Measurements from ENCODE around the gene SMIM41.
A peak's percentile ranks its signal among the peaks of the same experiment; 100 is the strongest.

SMIM41 gene

GRCh38 chr12:52145228-52146088 lies 66.0 kb downstream of the SMIM41 start:
- DNase-seq (ENCODE audit: low read depth in 3 of 3, low spot score in 1 of 3), result no peak

- DNase-seq (ENCODE audit: low read depth in 3 of 3, low spot score in 1 of 3), result no peak
These were observed 66.8 kb downstream of the SMIM41 start for GRCh38 chr12:52146089-52146821.

DNA sequence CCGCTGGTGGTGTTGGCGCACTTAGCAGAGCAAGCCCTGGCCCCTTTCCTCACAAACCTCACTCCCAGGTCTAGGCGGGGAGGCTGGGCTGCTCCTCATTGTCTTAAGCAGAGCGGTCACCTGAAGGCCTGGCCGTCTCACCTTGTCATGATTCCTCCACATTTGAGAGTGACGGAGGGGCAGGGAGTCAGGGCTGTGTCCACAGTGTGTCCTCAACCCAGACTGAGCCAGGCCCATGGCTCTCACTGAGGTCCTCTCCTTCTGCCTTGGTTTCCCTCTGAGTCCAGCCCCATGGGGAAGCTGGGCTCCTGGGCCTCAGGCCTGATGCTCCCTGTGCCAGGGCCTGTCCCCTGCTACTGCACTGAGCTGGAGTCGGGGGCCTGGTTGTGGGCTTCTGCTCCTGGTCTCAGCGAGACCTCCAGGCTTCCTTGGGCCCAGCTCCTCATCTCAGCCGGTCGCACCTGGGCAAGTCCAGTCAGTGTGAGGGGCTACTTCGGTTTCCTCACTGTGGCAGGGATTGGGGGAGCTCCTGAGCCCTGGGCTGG lies 67.4 kb downstream of the SMIM41 start:
- no peak for DNase-seq (ENCODE audit: low read depth in 3 of 3, low spot score in 1 of 3)

GRCh38 chr12:52147367-52147963 lies 68.0 kb downstream of the SMIM41 start:
- DNase-seq (ENCODE audit: low read depth in 3 of 3, low spot score in 1 of 3), result no peak

DNA sequence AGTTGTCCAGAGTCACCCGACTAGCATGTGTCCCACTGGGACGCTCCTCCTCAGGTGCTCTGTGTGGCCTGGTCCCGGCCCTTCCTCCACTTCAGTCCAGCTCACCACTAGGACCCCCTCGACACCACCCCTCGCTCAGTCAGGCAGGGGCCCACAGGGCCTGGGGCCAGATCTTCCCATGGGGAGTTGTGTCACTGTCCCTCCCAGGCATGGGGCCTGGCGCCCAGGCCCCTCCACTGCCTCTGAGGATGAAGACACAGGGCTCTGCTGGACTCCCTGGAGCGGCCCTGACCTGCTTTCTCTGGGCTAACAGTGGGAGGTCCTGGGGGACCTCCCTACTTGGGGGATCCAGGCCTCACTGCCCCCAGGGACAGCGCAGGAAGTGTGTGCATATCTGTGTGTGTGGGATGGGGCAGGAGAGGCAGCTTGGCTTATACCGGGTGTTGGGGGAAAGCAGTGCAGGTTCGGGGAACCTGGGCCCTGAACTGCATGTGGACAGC lies 68.5 kb downstream of the SMIM41 start:
- no peak for DNase-seq (ENCODE audit: low read depth in 3 of 3, low spot score in 1 of 3)

DNA sequence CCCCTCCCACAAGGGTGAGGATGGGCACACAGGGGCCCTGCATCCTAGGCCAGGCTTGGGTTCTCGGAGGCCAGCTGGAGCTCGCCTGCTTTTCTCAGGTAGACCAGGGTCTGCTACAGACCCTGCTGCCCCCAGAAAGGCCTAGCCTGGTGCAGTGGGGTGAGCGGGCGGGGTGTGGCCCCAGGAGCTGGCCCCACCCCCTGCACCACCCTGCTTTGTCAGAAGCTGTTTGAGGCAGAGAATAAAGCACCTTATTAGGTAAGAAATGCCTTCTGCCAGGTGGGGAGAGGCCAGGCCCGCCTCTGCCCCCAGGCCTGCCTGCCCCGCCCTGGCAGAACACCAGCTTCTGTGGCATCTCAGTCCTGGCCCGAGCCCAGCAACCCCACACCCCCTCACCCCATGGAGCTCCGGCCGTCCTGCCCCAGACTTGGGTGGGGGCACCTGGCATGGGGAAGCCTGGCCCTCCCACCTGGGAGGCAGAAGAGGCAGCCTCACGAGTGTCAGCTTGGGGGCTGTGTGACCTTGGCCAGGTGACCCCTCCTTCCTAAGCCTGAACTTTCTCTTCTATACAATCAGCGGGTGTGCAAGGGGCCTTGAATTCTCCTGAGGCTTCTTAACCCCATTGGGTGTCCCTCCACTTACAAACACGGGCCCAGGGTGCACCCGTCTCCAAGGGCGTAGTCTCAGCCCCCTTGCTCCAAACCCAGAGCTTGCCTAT lies 69.1 kb downstream of the SMIM41 start:
- DNase-seq (ENCODE audit: low read depth in 3 of 3, low spot score in 1 of 3), result no peak

DNA sequence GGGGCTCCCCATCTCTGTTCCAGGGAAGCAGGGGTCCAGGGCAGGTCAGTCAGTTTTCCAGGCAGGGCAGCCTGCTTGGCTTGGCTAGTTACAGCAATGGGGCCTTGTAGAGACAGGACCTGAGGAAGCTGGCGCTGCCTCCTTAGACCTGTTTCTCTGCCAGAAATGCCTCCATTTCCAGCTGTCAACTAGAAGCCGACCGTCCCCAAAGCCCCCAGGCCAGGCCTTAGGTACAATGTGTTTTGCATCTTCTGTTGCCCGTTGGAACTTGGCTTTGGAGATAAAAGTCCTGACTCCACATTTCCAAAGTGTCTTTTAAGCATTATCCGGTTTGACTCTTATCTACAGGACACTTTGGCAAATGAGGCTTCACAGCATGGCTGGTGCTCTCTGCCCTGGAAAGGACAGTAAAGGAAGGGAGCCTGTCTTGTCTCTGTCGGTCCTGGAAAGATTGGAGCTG lies 69.7 kb downstream of the SMIM41 start:
- no peak for DNase-seq (ENCODE audit: low read depth in 3 of 3, low spot score in 1 of 3)

GRCh38 chr12:52149651-52150241 lies 70.2 kb downstream of the SMIM41 start:
- DNase-seq (ENCODE audit: low read depth in 3 of 3, low spot score in 1 of 3), result no peak

DNA sequence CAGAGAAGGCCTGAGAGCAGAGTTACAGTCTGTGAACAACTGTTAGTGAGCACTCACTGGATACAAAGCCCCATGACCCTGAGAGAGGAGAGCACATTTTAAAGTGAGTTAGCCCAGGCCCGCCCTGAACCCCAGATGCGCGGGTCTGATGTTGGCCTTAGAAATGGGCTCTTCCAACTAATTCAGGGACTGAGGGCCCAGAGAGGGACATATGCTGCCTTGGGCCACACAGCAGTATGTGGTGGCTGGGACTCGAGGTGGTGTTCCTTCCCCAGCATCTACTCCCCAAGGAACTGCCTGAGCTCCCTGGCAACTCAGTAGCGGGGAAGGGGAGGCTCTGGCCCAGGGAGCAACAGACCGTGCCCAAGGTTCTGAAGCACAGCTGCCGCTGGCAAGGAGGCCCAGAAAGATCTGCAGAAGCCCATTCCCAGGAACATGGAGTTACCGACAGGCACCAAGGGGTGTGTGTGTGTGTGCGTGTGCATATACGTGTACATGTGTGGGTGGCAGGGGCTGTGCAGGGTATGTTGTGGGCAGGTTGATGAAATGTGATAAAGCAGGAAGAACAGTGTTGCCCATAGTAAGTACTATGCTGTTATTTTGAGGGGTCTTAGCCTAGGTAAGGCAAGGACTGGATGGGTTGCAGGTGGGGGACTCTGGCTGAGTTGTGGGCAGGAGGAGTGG lies 71.8 kb downstream of the SMIM41 start:
- no peak for DNase-seq (ENCODE audit: low read depth in 3 of 3, low spot score in 1 of 3)

DNA sequence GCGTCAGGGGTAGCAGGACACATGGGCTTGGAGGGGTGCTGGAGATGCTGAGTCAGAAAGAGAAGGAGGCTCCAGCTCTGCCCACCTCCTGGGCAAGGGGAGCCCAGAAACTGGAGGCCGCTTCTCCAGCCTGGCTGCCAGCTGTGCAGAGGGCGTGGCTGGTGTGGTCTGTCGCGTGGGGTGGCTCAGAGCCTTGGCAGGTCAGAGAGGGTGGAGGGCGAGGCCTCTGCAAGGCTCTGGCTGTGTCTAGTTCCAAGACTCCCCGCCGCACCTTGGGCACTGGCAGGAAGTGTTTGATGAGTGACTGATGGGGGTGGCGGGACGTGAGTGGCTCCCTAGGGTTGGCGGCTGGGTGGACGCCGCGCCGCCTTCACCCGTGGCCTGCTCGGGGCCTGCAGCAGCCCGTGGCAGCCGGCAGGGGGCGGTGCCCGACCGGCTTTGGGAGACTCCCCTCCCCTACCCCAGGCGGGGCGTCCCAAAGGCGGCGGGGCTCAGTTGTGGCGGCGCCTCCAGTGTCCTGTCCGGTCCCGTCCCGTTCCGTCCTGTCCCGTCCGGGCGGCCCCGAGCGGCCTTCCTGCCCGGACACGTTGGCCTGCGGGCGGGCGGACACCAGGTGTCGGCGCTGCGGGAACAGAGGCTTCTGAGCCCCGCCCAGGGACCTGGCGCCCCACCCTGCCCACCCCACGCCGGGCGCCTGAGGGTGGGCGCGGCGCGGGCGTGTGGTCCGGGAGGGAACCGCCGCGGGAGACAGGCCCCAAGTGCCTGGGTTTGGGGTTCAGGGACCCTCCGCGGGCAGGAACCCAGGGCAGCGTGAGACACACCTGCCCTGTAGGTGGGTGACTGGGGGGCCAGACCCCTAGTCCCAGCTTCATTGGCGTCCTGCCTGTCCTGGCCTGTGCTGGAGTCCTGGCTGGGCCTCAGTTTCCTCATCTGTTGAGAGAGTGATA lies 72.6 kb downstream of the SMIM41 start:
- peak; percentile 41 to 61 (median 42) for DNase-seq (ENCODE audit: low read depth in 3 of 3, low spot score in 1 of 3)

DNA sequence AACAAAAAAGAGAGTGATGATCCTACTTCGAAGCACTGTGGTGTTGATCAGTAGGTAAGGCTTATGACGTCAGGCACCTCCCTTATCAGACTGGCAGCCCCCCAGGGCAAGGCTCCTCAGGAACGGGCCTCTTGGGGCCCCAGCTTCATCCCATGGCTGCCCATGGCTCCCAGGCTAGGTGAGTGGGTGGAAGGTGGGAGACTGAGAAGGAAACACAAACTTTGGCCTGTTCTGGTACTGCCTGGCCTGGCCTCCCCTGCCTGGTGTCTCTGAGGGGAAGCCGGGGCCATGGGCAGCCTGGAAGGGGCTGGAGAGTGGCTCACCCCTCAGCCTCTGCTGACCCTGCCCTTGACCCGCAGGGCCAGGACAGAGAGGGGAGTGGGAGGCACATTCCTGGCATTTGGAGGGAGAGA lies 73.4 kb downstream of the SMIM41 start:
- DNase-seq (ENCODE audit: low read depth in 3 of 3, low spot score in 1 of 3), result no peak

DNA sequence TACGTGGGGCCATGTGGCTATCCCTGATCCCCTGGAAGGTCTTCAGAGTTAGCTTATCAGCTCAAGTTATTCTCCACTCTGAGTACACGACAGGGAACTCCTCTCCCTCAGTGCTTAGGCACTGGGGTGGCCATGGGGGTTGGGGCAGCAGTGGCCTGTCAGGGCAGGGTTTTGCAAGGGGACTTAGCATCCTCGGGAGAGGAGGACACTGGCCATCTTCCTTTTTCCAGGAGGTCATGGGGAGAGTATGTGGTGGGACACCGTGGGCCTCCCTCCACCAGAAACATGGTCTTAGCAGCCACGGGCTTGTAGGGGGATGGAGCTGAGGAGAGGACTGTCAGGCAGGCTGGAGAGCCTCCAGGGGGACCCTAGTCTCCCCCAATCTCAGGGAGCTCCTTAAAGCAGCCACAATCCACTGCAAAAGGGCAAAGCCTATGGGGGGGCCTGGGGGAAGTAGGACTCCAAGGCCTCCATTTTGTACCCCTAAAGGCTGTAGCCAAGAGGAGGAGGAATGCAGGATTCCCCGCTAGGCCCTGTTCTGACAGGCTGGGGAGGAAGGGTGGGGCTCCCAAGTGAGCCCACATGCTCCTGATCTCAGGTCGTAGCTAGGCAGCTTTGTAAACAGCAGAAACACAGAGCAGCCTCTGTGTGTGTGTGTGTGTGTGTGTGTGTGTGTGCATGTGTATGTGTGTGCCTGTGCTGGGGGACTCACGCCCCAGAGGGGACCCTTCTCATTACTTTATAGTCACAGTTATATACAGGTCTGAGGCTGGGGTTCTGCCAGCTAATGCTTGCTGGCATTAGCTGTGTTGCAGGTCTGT lies 75.8 kb downstream of the SMIM41 start:
- DNase-seq (ENCODE audit: low read depth in 3 of 3, low spot score in 1 of 3), result peak in 1 of 3 donors; percentile 19

DNA sequence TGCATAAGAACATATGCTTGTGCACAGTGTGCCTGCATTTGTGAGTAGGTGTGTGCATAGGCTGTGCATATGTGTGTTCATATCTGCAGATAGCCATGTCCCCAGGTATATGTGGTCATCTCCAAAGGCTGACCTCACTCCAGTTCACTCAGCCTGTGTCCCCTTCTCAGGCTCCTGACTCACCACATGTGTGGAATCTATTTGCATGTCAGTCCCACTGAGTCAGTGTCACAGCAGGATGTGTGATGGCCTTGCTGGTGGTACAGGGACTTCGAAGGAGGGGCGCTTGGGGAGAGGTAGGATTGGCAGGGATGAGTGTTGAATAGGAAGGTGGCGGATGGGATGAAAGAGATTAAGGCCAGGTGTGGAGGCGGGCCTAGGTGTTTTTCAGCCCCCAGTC lies 76.8 kb downstream of the SMIM41 start:
- DNase-seq (ENCODE audit: low read depth in 3 of 3, low spot score in 1 of 3), result no peak

DNA sequence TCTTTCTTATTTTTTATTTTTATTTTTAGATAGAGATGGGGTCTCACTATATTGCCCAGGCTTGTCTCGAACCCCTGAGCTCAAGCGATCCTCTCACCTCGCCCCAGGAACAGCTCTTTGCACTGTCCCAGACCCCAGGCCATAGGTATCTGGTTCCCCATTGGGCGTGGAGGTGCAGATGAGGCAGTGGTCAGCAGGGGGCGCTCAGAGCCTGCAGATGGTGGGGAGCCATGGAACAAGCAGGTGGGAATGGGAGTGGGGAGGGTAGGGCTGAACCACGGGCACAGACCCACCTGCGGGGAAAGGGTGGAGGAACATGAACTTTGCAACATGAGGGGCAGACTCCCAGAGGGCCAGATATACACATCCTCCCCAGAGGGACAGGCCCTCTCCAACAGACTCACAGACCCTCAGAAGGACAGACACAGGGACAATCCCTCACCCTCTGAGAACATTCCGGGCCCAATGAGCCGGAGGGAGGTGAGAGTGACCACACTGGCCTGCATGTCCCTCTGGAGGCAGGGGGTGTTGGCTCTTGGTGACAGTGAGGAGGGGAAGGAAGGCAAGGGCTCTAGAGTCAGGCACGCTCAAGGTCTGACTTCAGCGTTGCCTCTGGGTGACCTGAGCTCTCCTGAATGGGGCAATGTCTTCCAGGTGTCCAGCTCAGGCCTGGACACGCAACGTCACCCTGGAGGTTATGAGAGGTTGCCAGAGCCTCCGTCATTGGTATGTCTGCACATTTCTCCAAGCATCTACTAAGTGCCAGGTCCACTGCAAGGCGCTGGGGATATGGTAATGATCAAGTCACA lies 77.5 kb downstream of the SMIM41 start:
- DNase-seq (ENCODE audit: low read depth in 3 of 3, low spot score in 1 of 3), result peak; percentile 35 to 66 (median 36)

DNA sequence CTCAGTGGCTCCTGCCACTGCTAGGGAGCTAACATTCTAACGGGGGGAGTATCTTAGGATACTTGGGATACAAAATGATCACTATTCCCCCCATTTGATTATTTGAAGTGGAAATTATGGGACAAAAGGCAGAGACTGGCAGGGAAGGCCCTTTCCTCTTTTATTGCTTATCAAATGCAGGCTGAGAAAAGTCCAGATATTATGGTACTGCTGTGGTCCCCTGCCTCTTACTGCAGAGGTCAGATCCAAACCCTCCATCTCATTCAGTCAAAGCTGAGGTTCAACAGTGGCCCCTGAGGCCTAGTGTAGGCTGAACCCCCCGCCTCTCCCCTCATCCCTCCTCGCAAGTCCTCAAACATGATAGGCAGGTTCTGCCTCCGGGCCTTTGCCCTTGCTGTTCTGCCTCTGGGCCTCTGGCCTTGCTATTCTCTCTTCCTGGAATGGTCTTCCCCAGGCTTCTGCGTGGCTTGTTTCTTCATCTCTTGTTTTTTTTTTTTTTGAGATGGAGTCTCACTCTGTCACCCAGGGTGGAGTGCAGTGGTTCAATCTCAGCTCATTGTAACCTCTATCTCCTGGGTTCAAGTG lies 78.2 kb downstream of the SMIM41 start:
- DNase-seq (ENCODE audit: low read depth in 3 of 3, low spot score in 1 of 3), result no peak
